BLaER1 (cell line): ENCODE measurements around the gene PTPN21.

ENCODE experiments used
- H3K27ac ChIP-seq: shearing (Covaris generic); formaldehyde crosslinking; 2 replicates; pipeline ENCODE4 v1.8.1; 2022
- H3K27me3 ChIP-seq: shearing (Covaris generic); formaldehyde crosslinking; 2 replicates; pipeline ENCODE4 v1.8.1; 2022
- H3K36me3 ChIP-seq: shearing (Covaris generic); formaldehyde crosslinking; 2 replicates; pipeline ENCODE4 v1.8.1; 2022
- H3K4me1 ChIP-seq: shearing (Covaris generic); formaldehyde crosslinking; 2 replicates; pipeline ENCODE4 v1.8.1; 2022
- H3K4me2 ChIP-seq: shearing (Covaris generic); formaldehyde crosslinking; 2 replicates; pipeline ENCODE4 v1.8.1; 2022
- H3K4me3 ChIP-seq: shearing (Covaris generic); formaldehyde crosslinking; 2 replicates; pipeline ENCODE4 v1.8.1; 2022
- H3K9ac ChIP-seq: shearing (Covaris generic); formaldehyde crosslinking; 2 replicates; pipeline ENCODE4 v1.8.1; 2022
- H3K9me3 ChIP-seq: shearing (Covaris generic); formaldehyde crosslinking; 2 replicates; pipeline ENCODE4 v1.8.1; 2022
- H4K20me1 ChIP-seq: shearing (Covaris generic); formaldehyde crosslinking; 2 replicates; pipeline ENCODE4 v1.8.1; 2022
- Cebpa-rat ChIP-seq: shearing (Covaris generic); IDR thresholded peaks from 2 replicates; pipeline ENCODE4 v1.8.1; 2022

Gene PTPN21

GRCh38 chr14:88430976-88431375, 123.8 kb downstream of the PTPN21 start:
- no peak overlapping the region for H3K4me2 ChIP-seq
- TF ChIP-seq Cebpa-rat: no peak
- H3K4me3 ChIP-seq: no peak overlapping the region
- H3K36me3 ChIP-seq: peaks cover 15% of the 10 kb centered on the region
- no peak overlapping the region for H3K27ac ChIP-seq
- H3K4me1 ChIP-seq: no peaks in the 10 kb centered on the region
- H3K27me3 ChIP-seq: no peaks in the 10 kb centered on the region
- no peak overlapping the region for H3K9ac ChIP-seq
- no peaks in the 10 kb centered on the region for H3K9me3 ChIP-seq
- no peaks in the 10 kb centered on the region for H4K20me1 ChIP-seq

GRCh38 chr14:88426271-88426670, 128.5 kb downstream of the PTPN21 start:
- no peaks in the 10 kb centered on the region for H3K4me1 ChIP-seq
- no peak overlapping the region for H3K4me2 ChIP-seq
- H3K9me3 ChIP-seq: no peaks in the 10 kb centered on the region
- H3K9ac ChIP-seq: no peak overlapping the region
- peaks cover 9% of the 10 kb centered on the region for H3K36me3 ChIP-seq
- no peak for TF ChIP-seq Cebpa-rat
- no peaks in the 10 kb centered on the region for H3K27me3 ChIP-seq
- no peak overlapping the region for H3K27ac ChIP-seq
- H3K4me3 ChIP-seq: no peak overlapping the region
- H4K20me1 ChIP-seq: no peaks in the 10 kb centered on the region

- Histone ChIP-seq H3K4me2 (no peak overlapping the region), H3K4me3 (no peak overlapping the region), H4K20me1 (no peaks in the 10 kb centered on the region), H3K9ac (no peak overlapping the region), H3K27ac (no peak overlapping the region), H3K36me3 (peaks cover 16% of the 10 kb centered on the region), H3K27me3 (no peaks in the 10 kb centered on the region), H3K9me3 (no peaks in the 10 kb centered on the region), H3K4me1 (no peaks in the 10 kb centered on the region)
- TF ChIP-seq Cebpa-rat: no peak
Measured at GRCh38 chr14:88424573-88424972, 130.2 kb downstream of the PTPN21 start.

- Histone ChIP-seq H3K9ac (no peak overlapping the region), H3K27ac (no peak overlapping the region), H4K20me1 (no peaks in the 10 kb centered on the region), H3K4me1 (no peaks in the 10 kb centered on the region), H3K4me2 (no peak overlapping the region), H3K36me3 (peaks cover 24% of the 10 kb centered on the region), H3K4me3 (no peak overlapping the region), H3K9me3 (peaks cover 6% of the 10 kb centered on the region), H3K27me3 (no peaks in the 10 kb centered on the region)
- TF ChIP-seq Cebpa-rat: no peak
Measured at GRCh38 chr14:88422919-88423650, 131.7 kb downstream of the PTPN21 start.

GRCh38 chr14:88422047-88422446, 132.8 kb downstream of the PTPN21 start:
- H3K36me3 ChIP-seq: peaks cover 33% of the 10 kb centered on the region
- no peak for TF ChIP-seq Cebpa-rat
- H3K9me3 ChIP-seq: peaks cover 15% of the 10 kb centered on the region

GRCh38 chr14:88421286-88421685, 133.5 kb downstream of the PTPN21 start:
- H3K4me3 ChIP-seq: no peak overlapping the region
- H3K27me3 ChIP-seq: no peaks in the 10 kb centered on the region
- H3K9me3 ChIP-seq: peaks cover 21% of the 10 kb centered on the region
- no peaks in the 10 kb centered on the region for H3K4me1 ChIP-seq
- no peak overlapping the region for H3K4me2 ChIP-seq
- H3K36me3 ChIP-seq: peaks cover 35% of the 10 kb centered on the region
- H3K27ac ChIP-seq: no peak overlapping the region
- H4K20me1 ChIP-seq: no peaks in the 10 kb centered on the region
- TF ChIP-seq Cebpa-rat: no peak
- no peak overlapping the region for H3K9ac ChIP-seq

More at GRCh38 chr14:88422047-88422446, 132.8 kb downstream of the PTPN21 start:
- no peaks in the 10 kb centered on the region for H3K4me1 ChIP-seq
- no peak overlapping the region for H3K4me3 ChIP-seq
- no peak overlapping the region for H3K9ac ChIP-seq
- H3K27ac ChIP-seq: no peak overlapping the region
- H3K4me2 ChIP-seq: no peak overlapping the region
- no peaks in the 10 kb centered on the region for H3K27me3 ChIP-seq
- H4K20me1 ChIP-seq: no peaks in the 10 kb centered on the region

GRCh38 chr14:88420187-88420586, 134.6 kb downstream of the PTPN21 start:
- Histone ChIP-seq H3K4me3 (no peak overlapping the region), H3K9ac (no peak overlapping the region), H3K4me1 (no peaks in the 10 kb centered on the region), H4K20me1 (no peaks in the 10 kb centered on the region), H3K4me2 (no peak overlapping the region), H3K27me3 (no peaks in the 10 kb centered on the region), H3K36me3 (peaks cover 42% of the 10 kb centered on the region), H3K27ac (no peak overlapping the region), H3K9me3 (peaks cover 30% of the 10 kb centered on the region)
- no peak for TF ChIP-seq Cebpa-rat

- H3K27ac ChIP-seq: no peak overlapping the region
- H3K9ac ChIP-seq: no peak overlapping the region
- no peaks in the 10 kb centered on the region for H4K20me1 ChIP-seq
- no peaks in the 10 kb centered on the region for H3K27me3 ChIP-seq
- peaks cover 42% of the 10 kb centered on the region for H3K9me3 ChIP-seq
- H3K36me3 ChIP-seq: peaks cover 42% of the 10 kb centered on the region
- H3K4me1 ChIP-seq: no peaks in the 10 kb centered on the region
- no peak overlapping the region for H3K4me2 ChIP-seq
- no peak overlapping the region for H3K4me3 ChIP-seq
- no peak for TF ChIP-seq Cebpa-rat
Measured at GRCh38 chr14:88417594-88417993, 137.2 kb downstream of the PTPN21 start.
